Small intestine (tissue), 16 donors: ENCODE results near the gene SP1. TPM values are rescaled to one million over a fixed set of nuclear protein-coding genes. Genes with fewer than 3 reads are reported as not detected.
"Not testable (repeated sequence)": the region's sequence is repeated elsewhere in the genome, so short reads cannot be mapped to it uniquely, and the experiment has no call there.

ENCODE experiments used
- DNase-seq, 2 donors: peaks; one replicate each; pipeline versions ENCODE4 v3.0.0 to v3.0.0-alpha.2; 2013
- FAIRE-seq: peaks from 2 replicates; lab custom pipeline; 2012; peaks lifted over from hg19 to GRCh38; lab: Jason Lieb, UNC
- H3K27ac ChIP-seq, 3 donors: one replicate each; pipeline ENCODE4 v1.5.1; 2013; ENCODE audit warnings: low read length in 2 of 3, mild to moderate bottlenecking in 2 of 3, control low read depth in 1 of 3, inconsistent platforms in 1 of 3, low read depth in 1 of 3, moderate library complexity in 1 of 3
- H3K27me3 ChIP-seq, 3 donors: one replicate each; pipeline ENCODE4 v1.6.1; 2013; ENCODE audit warnings: low read length in 3 of 3, inconsistent platforms in 1 of 3; ENCODE audit not compliant: control insufficient read depth in 3 of 3, insufficient read depth in 3 of 3
- H3K36me3 ChIP-seq, 3 donors: one replicate each; pipeline ENCODE4 v1.6.1; 2013; ENCODE audit warnings: low read length in 3 of 3, inconsistent platforms in 1 of 3, low read depth in 1 of 3, mild to moderate bottlenecking in 1 of 3, moderate library complexity in 1 of 3; ENCODE audit not compliant: control insufficient read depth in 3 of 3, insufficient read depth in 2 of 3
- H3K4me1 ChIP-seq, 3 donors: one replicate each; pipeline ENCODE4 v1.6.1; 2013; ENCODE audit warnings: low read length in 2 of 3, inconsistent platforms in 1 of 3, low read depth in 1 of 3, mild to moderate bottlenecking in 1 of 3, moderate library complexity in 1 of 3; ENCODE audit not compliant: control insufficient read depth in 3 of 3, insufficient read depth in 2 of 3
- H3K4me3 ChIP-seq, 3 donors: one replicate each; pipeline ENCODE4 v1.5.1; 2013; ENCODE audit warnings: low read length in 3 of 3, control low read depth in 1 of 3, inconsistent platforms in 1 of 3, low read depth in 1 of 3, mild to moderate bottlenecking in 1 of 3, moderate library complexity in 1 of 3
- H3K9me3 ChIP-seq, 2 donors: one replicate each; pipeline ENCODE4 v1.6.1; 2013; ENCODE audit warnings: low read depth in 1 of 2, low read length in 1 of 2; ENCODE audit not compliant: control insufficient read depth in 2 of 2, insufficient read depth in 1 of 2
- WGBS, 3 donors: extraction: QIAGEN DNeasy Blood & Tissue Kit; methylation state at CpG; one replicate each; pipeline ENCODE4 v1.1.7; 2013; 5-methylcytosine and 5-hydroxymethylcytosine counted together
- long read RNA-seq, 10 donors: transcript quantifications; one replicate each; lab custom pipeline, GENCODE V29; 2026
- polyA plus RNA-seq, 4 donors: library from polyadenylated mRNA; stranded (reverse) in 3 of 4; unstranded in 1 of 4; fragments of 200-250 nt in 3 of 4; fragments of 120-200 nt in 1 of 4; gene quantifications; one replicate each; pipeline versions ENCODE4 v1.2.1 to v1.2.3, GENCODE V29; 2013
- donor health status: healthy with polysubstance abuse.
- donor health status: control.
- donor health status: control.
- donor health status: Bipolar disorder and iron deficiency.
- donor health status: healthy.

The SP1 gene
- polyA plus RNA-seq: 10 to 100 TPM; 13.8 to 75.6 (median 18.3) TPM
- long read RNA-seq, donor 1, transcript SP1-203 (2 exons, 1,061 nt): major isoform, 26 of 105 reads
- long read RNA-seq, donor 1, partial matches to known transcripts: 74 of 105 reads
- long read RNA-seq, donor 1, other reads (novel, unspliced or antisense): 0 of 105 reads
- long read RNA-seq, donor 2, transcript SP1-203 (2 exons, 1,061 nt): major isoform, 9 of 16 reads
- long read RNA-seq, donor 2, partial matches to known transcripts: 7 of 16 reads
- long read RNA-seq, donor 2, other reads (novel, unspliced or antisense): 0 of 16 reads
- long read RNA-seq, donor 3, transcript SP1-203 (2 exons, 1,061 nt): major isoform, 12 of 39 reads
- long read RNA-seq, donor 3, partial matches to known transcripts: 27 of 39 reads
- long read RNA-seq, donor 3, other reads (novel, unspliced or antisense): 0 of 39 reads
- long read RNA-seq, donor 4, partial matches to known transcripts: 0 of 1 reads
- long read RNA-seq, donor 4, other reads (novel, unspliced or antisense): 0 of 1 reads
- long read RNA-seq, donor 5, partial matches to known transcripts: 0 of 1 reads
- long read RNA-seq, donor 5, other reads (novel, unspliced or antisense): 0 of 1 reads
- long read RNA-seq, donor 6, transcript SP1-203 (2 exons, 1,061 nt): major isoform, 11 of 29 reads
- long read RNA-seq, donor 6, partial matches to known transcripts: 17 of 29 reads
- long read RNA-seq, donor 6, other reads (novel, unspliced or antisense): 0 of 29 reads
- long read RNA-seq, donor 7: 0 reads
- long read RNA-seq, donor 8, partial matches to known transcripts: 0 of 2 reads
- long read RNA-seq, donor 8, other reads (novel, unspliced or antisense): 0 of 2 reads
- long read RNA-seq, donor 9, transcript SP1-203 (2 exons, 1,061 nt): major isoform, 7 of 7 reads
- long read RNA-seq, donor 9, partial matches to known transcripts: 0 of 7 reads
- long read RNA-seq, donor 9, other reads (novel, unspliced or antisense): 0 of 7 reads
- long read RNA-seq, donor 10, transcript SP1-203 (2 exons, 1,061 nt): major isoform, 18 of 49 reads
- long read RNA-seq, donor 10, partial matches to known transcripts: 30 of 49 reads
- long read RNA-seq, donor 10, other reads (novel, unspliced or antisense): 0 of 49 reads

- no peaks in the 10 kb centered on the region for H3K27me3 ChIP-seq
- 0 to 1% (median 1%) methylated on average over 24 to 66 of the region's 71 CpGs for WGBS, 3 donors
Observed at GRCh38 chr12:53380104-53380793, at the start of gene SP1. Gene SP1, plus strand, starts transcription at chr12:53380176. Its CDS starts 116 bp downstream, at chr12:53380292.

GRCh38 chr12:53330671-53331070 is 49.3 kb upstream of the SP1 start:
- H3K27me3 ChIP-seq: peaks cover 0 to 56% (median 3%) of the 10 kb centered on the region in 3 donors
- no peaks in the 10 kb centered on the region for H3K9me3 ChIP-seq
- DNase-seq (no peak), FAIRE-seq (no peak)
- H3K4me1 ChIP-seq: peaks cover 0 to 5% (median 0%) of the 10 kb centered on the region in 3 donors
- no peak overlapping the region for H3K27ac ChIP-seq
- no peak overlapping the region for H3K4me3 ChIP-seq
- no peaks in the 10 kb centered on the region for H3K36me3 ChIP-seq
- WGBS, 3 donors: 64 to 85% (median 72%) methylated on average over 5 of the region's 5 CpGs

More at GRCh38 chr12:53380104-53380793, at the start of gene SP1:
- Histone ChIP-seq H3K36me3 (peaks cover 9 to 31% (median 11%) of the 10 kb centered on the region in 3 donors), H3K4me1 (peaks cover 2 to 34% (median 22%) of the 10 kb centered on the region in 3 donors), H3K27ac (peak within 1 kb of the TSS; percentile 94 to 97 (median 95)), H3K4me3 (peak within 1 kb of the TSS; percentile 57 to 85 (median 76)), H3K9me3 (no peaks in the 10 kb centered on the region)
- peak; percentile 94 to 96 for DNase-seq
- FAIRE-seq: no peak

- not testable (repeated sequence) for DNase-seq, FAIRE-seq, H3K4me1 ChIP-seq, H3K36me3 ChIP-seq, H3K27ac ChIP-seq, H3K9me3 ChIP-seq, H3K4me3 ChIP-seq
- H3K27me3 ChIP-seq: peaks cover 0 to 57% (median 7%) of the 10 kb centered on the region in 3 donors
Observed at GRCh38 chr12:53332339-53332738, 47.6 kb upstream of the SP1 start.

GRCh38 chr12:53332744-53333143 is 47.2 kb upstream of the SP1 start:
- WGBS, 3 donors: 53 to 89% (median 84%) methylated on average over 3 to 15 of the region's 15 CpGs
- DNase-seq: no peak
- FAIRE-seq: no peak

GRCh38 chr12:53333289-53333688 is 46.7 kb upstream of the SP1 start:
- no peak overlapping the region for H3K27ac ChIP-seq
- WGBS, 3 donors: 78 to 89% (median 82%) methylated on average over 4 of the region's 4 CpGs
- no peaks in the 10 kb centered on the region for H3K9me3 ChIP-seq
- no peaks in the 10 kb centered on the region for H3K4me1 ChIP-seq
- FAIRE-seq (no peak), DNase-seq (no peak)
- H3K27me3 ChIP-seq: peaks cover 0 to 56% (median 10%) of the 10 kb centered on the region in 3 donors
- no peaks in the 10 kb centered on the region for H3K36me3 ChIP-seq
- no peak overlapping the region for H3K4me3 ChIP-seq

More at GRCh38 chr12:53332744-53333143, 47.2 kb upstream of the SP1 start:
- Histone ChIP-seq H3K27me3 (peaks cover 0 to 56% (median 10%) of the 10 kb centered on the region in 3 donors), H3K9me3 (no peaks in the 10 kb centered on the region), H3K4me3 (no peak overlapping the region), H3K27ac (no peak overlapping the region), H3K4me1 (no peaks in the 10 kb centered on the region), H3K36me3 (no peaks in the 10 kb centered on the region)

GRCh38 chr12:53333845-53334244 is 46.1 kb upstream of the SP1 start:
- WGBS, 3 donors: 65 to 70% (median 66%) methylated on average over 7 of the region's 7 CpGs
- FAIRE-seq: no peak
- H3K27me3 ChIP-seq: peaks cover 0 to 59% (median 13%) of the 10 kb centered on the region in 3 donors
- H3K4me1 ChIP-seq: no peaks in the 10 kb centered on the region
- H3K4me3 ChIP-seq: no peak overlapping the region
- no peaks in the 10 kb centered on the region for H3K9me3 ChIP-seq
- no peak overlapping the region for H3K27ac ChIP-seq
- no peak for DNase-seq
- H3K36me3 ChIP-seq: no peaks in the 10 kb centered on the region

- no peak for FAIRE-seq
Observed at GRCh38 chr12:53334822-53335221, 45.2 kb upstream of the SP1 start.

More at GRCh38 chr12:53334822-53335221, 45.2 kb upstream of the SP1 start:
- H3K9me3 ChIP-seq: no peaks in the 10 kb centered on the region
- no peaks in the 10 kb centered on the region for H3K36me3 ChIP-seq
- WGBS, 3 donors: 82 to 87% (median 86%) methylated on average over 8 of the region's 8 CpGs
- H3K27ac ChIP-seq: no peak overlapping the region
- peaks cover 0 to 64% (median 13%) of the 10 kb centered on the region in 3 donors for H3K27me3 ChIP-seq
- H3K4me1 ChIP-seq: no peaks in the 10 kb centered on the region
- no peak for DNase-seq
- no peak overlapping the region for H3K4me3 ChIP-seq
